A549 (cell line): Measurements from ENCODE around the gene SHROOM4. TPM values are rescaled to one million over a fixed set of nuclear protein-coding genes. Genes with fewer than 3 reads are reported as not detected.

Source experiments
- ATAC-seq, 2 experiments: fragments of 200-7000 bp in 1 of 2; fragments of >200 bp in 1 of 2; cut with Nextera tagmentation in 1 of 2; cut with Tn5 transposase in 1 of 2; 3 replicates each; pipeline versions ENCODE4 v1.8.0 to v1.9.1; 2018 to 2020; ENCODE audit warnings: mild to moderate bottlenecking in 1 of 2, moderate library complexity in 1 of 2
- CTCF ChIA-PET: fragments of 300-600 bp; sonication (Branson Sonifier 250); formaldehyde crosslinking; extraction: SDS; loops from one replicate; lab custom pipeline; 2021; ENCODE audit warnings: antibody characterized with exemption, inconsistent platforms; lab: Yijun Ruan, JAX
- POLR2A ChIA-PET: fragments of 350-600 bp; formaldehyde crosslinking; extraction: SDS; loops from one replicate; lab custom pipeline; 2021; ENCODE audit warnings: antibody characterized with exemption, inconsistent platforms; lab: Yijun Ruan, JAX
- DNase-seq, 2 experiments: peaks; one replicate each; pipeline versions ENCODE4 v3.0.0 to v3.0.0-alpha.2; 2011 to 2016; ENCODE audit warnings: low read depth in 1 of 2, low spot score in 1 of 2
- FAIRE-seq: peaks from 2 replicates; lab custom pipeline; 2011; peaks lifted over from hg19 to GRCh38; lab: Jason Lieb, UNC
- H3K27ac ChIP-seq, 2 experiments: fragments of >200 bp; sonication (Bioruptor Twin); formaldehyde crosslinking; 3 replicates each; pipeline ENCODE4 v1.5.1; 2016 to 2017
- H3K4me1 ChIP-seq: fragments of >200 bp; sonication (Bioruptor Twin); formaldehyde crosslinking; 3 replicates; pipeline ENCODE4 v1.6.1; 2016
- H3K4me2 ChIP-seq: fragments of >200 bp; sonication (Bioruptor Twin); formaldehyde crosslinking; 3 replicates; pipeline ENCODE4 v1.6.1; 2016
- H3K4me3 ChIP-seq: fragments of >200 bp; sonication (Bioruptor Twin); formaldehyde crosslinking; 3 replicates; pipeline ENCODE4 v1.5.1; 2016
- H3K9me3 ChIP-seq: fragments of >200 bp; sonication (Bioruptor Twin); formaldehyde crosslinking; 3 replicates; pipeline ENCODE4 v1.6.1; 2016
- BHLHE40 ChIP-seq: IDR thresholded peaks from 2 replicates; pipeline ENCODE4 v1.6.1; 2012; ENCODE audit warnings: low read depth, low read length, inconsistent platforms
- CEBPB ChIP-seq, 2 experiments: fragments of >200 bp in 1 of 2; sonication (Bioruptor Twin) in 1 of 2; formaldehyde crosslinking in 1 of 2; IDR thresholded peaks; 2 replicates each; pipeline ENCODE4 v1.6.1; 2012 to 2016
- CHD2 ChIP-seq: fragments of 150-350 bp; IDR thresholded peaks from 2 replicates; pipeline ENCODE4 v1.6.1; 2014; ENCODE audit warnings: low read length; ENCODE audit not compliant: partially characterized antibody
- EHMT2 ChIP-seq: fragments of 200-600 bp; sonication (generic); IDR thresholded peaks from 2 replicates; pipeline ENCODE4 v1.6.1; 2016; ENCODE audit warnings: antibody characterized with exemption, low read depth, mild to moderate bottlenecking, moderate library complexity
- EP300 ChIP-seq, 2 experiments: fragments of >200 bp; sonication (Bioruptor Twin); formaldehyde crosslinking; IDR thresholded peaks; 2 replicates in 1 of 2; 3 replicates in 1 of 2; pipeline ENCODE4 v1.6.1; 2016 to 2017
- ESRRA ChIP-seq: fragments of 150-350 bp; IDR thresholded peaks from 2 replicates; pipeline ENCODE4 v1.6.1; 2014; ENCODE audit warnings: mild to moderate bottlenecking, low read length, borderline replicate concordance
- GATA3 ChIP-seq: IDR thresholded peaks from 2 replicates; pipeline ENCODE4 v1.6.1; 2012; ENCODE audit warnings: borderline replicate concordance
- HEYL ChIP-seq: fragments of 250-450 bp; sonication (Bioruptor Pico); IDR thresholded peaks from 2 replicates; pipeline ENCODE4 v1.8.0; 2021; ENCODE audit warnings: mild to moderate bottlenecking, moderate library complexity
- HOXB13 ChIP-seq: fragments of 250-450 bp; sonication (Bioruptor Pico); IDR thresholded peaks from 2 replicates; pipeline ENCODE4 v1.5.0; 2020; ENCODE audit warnings: low read depth, mild to moderate bottlenecking, moderate library complexity
- HOXB5 ChIP-seq: fragments of 250-450 bp; sonication (Bioruptor Pico); IDR thresholded peaks from 2 replicates; pipeline ENCODE4 v1.5.0; 2020; ENCODE audit warnings: mild to moderate bottlenecking, moderate library complexity
- KDM1A ChIP-seq: fragments of 200-600 bp; sonication (generic); IDR thresholded peaks from 2 replicates; pipeline ENCODE4 v1.6.1; 2016; ENCODE audit warnings: low read depth, mild to moderate bottlenecking
- KDM5A ChIP-seq: fragments of 200-600 bp; sonication (generic); IDR thresholded peaks from 2 replicates; pipeline ENCODE4 v1.6.1; 2016; ENCODE audit warnings: antibody characterized with exemption, mild to moderate bottlenecking
- MAFK ChIP-seq: fragments of 450-650 bp; IDR thresholded peaks from 2 replicates; pipeline ENCODE4 v1.6.1; 2014; ENCODE audit not compliant: partially characterized antibody
- MAZ ChIP-seq: fragments of 150-350 bp; IDR thresholded peaks from 2 replicates; pipeline ENCODE4 v1.6.1; 2014; ENCODE audit warnings: antibody characterized with exemption, low read depth, low read length, borderline replicate concordance
- MYC ChIP-seq: IDR thresholded peaks from 2 replicates; pipeline ENCODE4 v1.6.1; 2012; ENCODE audit warnings: mild to moderate bottlenecking, inconsistent platforms, low read length, improper control_type of control experiment, borderline replicate concordance
- NFE2L2 ChIP-seq: fragments of 150-350 bp; conservative IDR thresholded peaks from 2 replicates; pipeline ENCODE4 v1.6.1; 2014; ENCODE audit warnings: low read length
- NPAS2 ChIP-seq: fragments of 250-450 bp; sonication (Bioruptor Pico); IDR thresholded peaks from 2 replicates; pipeline ENCODE4 v1.8.0; 2022; ENCODE audit warnings: mild to moderate bottlenecking, moderate library complexity, borderline replicate concordance
- RAD21 ChIP-seq, 2 experiments: fragments of >200 bp in 1 of 2; sonication (Bioruptor Twin) in 1 of 2; formaldehyde crosslinking in 1 of 2; IDR thresholded peaks in 1 of 2; conservative IDR thresholded peaks in 1 of 2; 2 replicates in 1 of 2; 3 replicates in 1 of 2; pipeline ENCODE4 v1.6.1; 2012 to 2018; ENCODE audit warnings: inconsistent platforms in 1 of 2
- RARB ChIP-seq: fragments of 250-450 bp; sonication (Bioruptor Pico); IDR thresholded peaks from 2 replicates; pipeline ENCODE4 v1.8.0; 2021; ENCODE audit warnings: mild to moderate bottlenecking, moderate library complexity
- RCOR1 ChIP-seq: fragments of 150-350 bp; IDR thresholded peaks from 2 replicates; pipeline ENCODE4 v1.6.1; 2014; ENCODE audit warnings: antibody characterized with exemption, low read length, low read depth
- RFX5 ChIP-seq: fragments of 450-650 bp; IDR thresholded peaks from 2 replicates; pipeline ENCODE4 v1.7.1; 2014; ENCODE audit warnings: antibody characterized with exemption, mild to moderate bottlenecking, moderate library complexity
- SMC3 ChIP-seq: fragments of >200 bp; sonication (Bioruptor Twin); formaldehyde crosslinking; IDR thresholded peaks from 3 replicates; pipeline ENCODE4 v1.6.1; 2018; ENCODE audit warnings: inconsistent platforms
- TP53 ChIP-seq: fragments of 250-450 bp; sonication (Bioruptor Pico); IDR thresholded peaks from 2 replicates; pipeline ENCODE4 v1.5.0; 2021; ENCODE audit warnings: mild to moderate bottlenecking, moderate library complexity
- ZFP36 ChIP-seq: fragments of 450-650 bp; IDR thresholded peaks from 2 replicates; pipeline ENCODE4 v1.6.1; 2014; ENCODE audit warnings: borderline replicate concordance; ENCODE audit not compliant: partially characterized antibody
- ZNF302 ChIP-seq: fragments of 250-450 bp; sonication (Bioruptor Pico); IDR thresholded peaks from 2 replicates; pipeline ENCODE4 v1.9.0; 2021; ENCODE audit warnings: inconsistent platforms, mild to moderate bottlenecking, moderate library complexity
- ZSCAN20 ChIP-seq: fragments of 250-450 bp; sonication (Bioruptor Pico); IDR thresholded peaks from 2 replicates; pipeline ENCODE4 v1.8.0; 2022; ENCODE audit warnings: mild to moderate bottlenecking, moderate library complexity
- WGBS: methylation state at CpG from one replicate; pipeline ENCODE4 v1.1.6; 2017; ENCODE audit errors: missing lambda C conversion rate; 5-methylcytosine and 5-hydroxymethylcytosine counted together
- polyA plus RNA-seq, 4 experiments: library from polyadenylated mRNA; depleted of rRNA in 3 of 4; stranded (reverse); fragments of >200 nt; fragmentation: RNase III in 1 of 4; extraction: RNeasy Plus Mini Kit Qiagen cat#74134 plus additional on column Dnase treatment in 1 of 4; gene quantifications; 2 replicates in 3 of 4; 3 replicates in 1 of 4; pipeline ENCODE4 v1.2.3, GENCODE V29; 2011 to 2017
- TF ChIP-seq, protein P1 (sequence below): fragments of 250-450 bp; sonication (Bioruptor Pico); IDR thresholded peaks from 2 replicates; pipeline ENCODE4 v1.5.0; 2021; ENCODE audit warnings: mild to moderate bottlenecking, moderate library complexity, borderline replicate concordance
- TF ChIP-seq, protein P2 (sequence below): fragments of >200 bp; sonication (Bioruptor Twin); formaldehyde crosslinking; IDR thresholded peaks from 2 replicates; pipeline ENCODE4 v1.6.1; 2016
- TF ChIP-seq, protein P3 (sequence below): fragments of >200 bp; sonication (Bioruptor Twin); formaldehyde crosslinking; IDR thresholded peaks from 3 replicates; pipeline ENCODE4 v1.6.1; 2016
- TF ChIP-seq, protein P4 (sequence below): fragments of 450-650 bp; IDR thresholded peaks from 2 replicates; pipeline ENCODE4 v1.6.1; 2014; ENCODE audit warnings: antibody characterized with exemption

SHROOM4 gene
- polyA plus RNA-seq, 2 of the 4 experiments (the other 2 are of a cell fraction): not detected

DNA sequence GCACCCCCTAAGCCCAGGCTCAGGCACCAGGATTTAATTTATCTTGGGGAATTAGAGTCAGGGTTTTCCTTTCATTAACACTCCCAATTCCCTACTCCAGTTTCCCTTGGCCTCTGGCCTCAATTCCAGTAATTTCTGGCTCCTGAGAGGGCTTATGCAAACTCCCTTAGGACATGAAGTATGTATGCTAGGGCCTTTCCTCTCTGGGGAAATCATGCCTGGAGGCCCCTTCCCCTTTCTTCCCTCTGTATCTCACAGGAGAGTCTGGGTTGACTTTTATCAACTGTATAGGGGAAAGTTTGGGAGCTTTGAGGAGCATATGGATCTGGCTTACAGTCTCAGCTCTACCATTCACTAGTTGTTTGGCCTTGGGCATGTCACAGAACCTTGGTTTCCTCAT is 169.5 kb downstream of the SHROOM4 start:
- Histone ChIP-seq H3K27ac (no peak overlapping the region), H3K4me2 (no peak overlapping the region), H3K4me1 (no peaks in the 10 kb centered on the region), H3K9me3 (no peaks in the 10 kb centered on the region), H3K4me3 (no peak overlapping the region)
- POLR2A ChIA-PET: no interaction called here
- TF ChIP-seq, protein P1, sequence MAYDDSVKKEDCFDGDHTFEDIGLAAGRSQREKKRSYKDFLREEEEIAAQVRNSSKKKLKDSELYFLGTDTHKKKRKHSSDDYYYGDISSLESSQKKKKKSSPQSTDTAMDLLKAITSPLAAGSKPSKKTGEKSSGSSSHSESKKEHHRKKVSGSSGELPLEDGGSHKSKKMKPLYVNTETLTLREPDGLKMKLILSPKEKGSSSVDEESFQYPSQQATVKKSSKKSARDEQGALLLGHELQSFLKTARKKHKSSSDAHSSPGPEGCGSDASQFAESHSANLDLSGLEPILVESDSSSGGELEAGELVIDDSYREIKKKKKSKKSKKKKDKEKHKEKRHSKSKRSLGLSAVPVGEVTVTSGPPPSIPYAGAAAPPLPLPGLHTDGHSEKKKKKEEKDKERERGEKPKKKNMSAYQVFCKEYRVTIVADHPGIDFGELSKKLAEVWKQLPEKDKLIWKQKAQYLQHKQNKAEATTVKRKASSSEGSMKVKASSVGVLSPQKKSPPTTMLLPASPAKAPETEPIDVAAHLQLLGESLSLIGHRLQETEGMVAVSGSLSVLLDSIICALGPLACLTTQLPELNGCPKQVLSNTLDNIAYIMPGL (CRISPR knock-in tag): no peak
- no peak for TF ChIP-seq EHMT2
- TF ChIP-seq BHLHE40: no peak
- TF ChIP-seq HOXB5 (CRISPR knock-in tag): no peak
- TF ChIP-seq KDM1A: no peak
- TF ChIP-seq GATA3: no peak
- TF ChIP-seq ZFP36: no peak
- no peak for TF ChIP-seq ESRRA
- no peak for TF ChIP-seq ZSCAN20
- TF ChIP-seq RCOR1: no peak
- TF ChIP-seq EP300 (IDR thresholded peaks at IDR 0.05): no peak
- TF ChIP-seq NPAS2 (CRISPR knock-in tag): no peak
- no peak for TF ChIP-seq HOXB13 (CRISPR knock-in tag)
- CTCF ChIA-PET: no interaction called here
- FAIRE-seq (no peak), ATAC-seq (no peak), DNase-seq (no peak)

DNA sequence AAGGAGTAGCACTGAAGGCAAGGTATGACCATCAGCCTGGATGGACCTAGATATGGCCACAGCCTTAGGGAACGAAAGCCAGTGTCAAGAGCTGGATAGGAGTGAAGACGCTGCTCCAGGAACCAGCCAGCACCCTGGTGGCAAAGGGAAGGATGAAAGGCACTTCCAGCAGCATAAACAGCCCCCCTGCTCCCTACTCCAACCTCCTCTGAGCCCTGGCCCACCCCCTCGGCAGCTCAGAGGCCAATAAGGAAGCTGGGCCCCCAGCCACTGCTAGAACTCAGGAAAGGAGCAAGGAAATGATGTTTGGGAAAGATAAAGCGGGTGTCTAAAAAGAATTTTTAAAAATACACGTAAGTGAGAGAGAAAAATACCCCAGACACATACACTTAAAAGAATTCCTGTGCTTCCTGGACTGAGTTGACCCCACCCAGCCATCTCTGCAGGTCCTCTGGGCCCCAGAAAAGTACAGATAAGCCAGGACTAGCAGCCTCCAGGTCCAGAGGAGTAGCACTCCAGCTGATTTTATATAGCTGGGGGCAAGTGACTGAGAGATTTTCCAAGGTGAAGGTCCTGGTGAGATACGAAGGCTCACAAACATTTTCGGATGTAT is 170.4 kb downstream of the SHROOM4 start:
- CTCF ChIA-PET: no interaction called here
- Histone ChIP-seq H3K27ac (no peak overlapping the region), H3K4me2 (no peak overlapping the region), H3K4me1 (no peaks in the 10 kb centered on the region), H3K9me3 (no peaks in the 10 kb centered on the region), H3K4me3 (no peak overlapping the region)
- POLR2A ChIA-PET: no interaction called here
- no peak for DNase-seq
- TF ChIP-seq MYC (no peak), RFX5 (no peak), ESRRA (no peak), KDM1A (no peak), EHMT2 (no peak), HOXB5 (CRISPR knock-in tag) (no peak)
- TF ChIP-seq, protein P2, sequence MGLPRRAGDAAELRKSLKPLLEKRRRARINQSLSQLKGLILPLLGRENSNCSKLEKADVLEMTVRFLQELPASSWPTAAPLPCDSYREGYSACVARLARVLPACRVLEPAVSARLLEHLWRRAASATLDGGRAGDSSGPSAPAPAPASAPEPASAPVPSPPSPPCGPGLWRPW: no peak
- TF ChIP-seq, protein P3, sequence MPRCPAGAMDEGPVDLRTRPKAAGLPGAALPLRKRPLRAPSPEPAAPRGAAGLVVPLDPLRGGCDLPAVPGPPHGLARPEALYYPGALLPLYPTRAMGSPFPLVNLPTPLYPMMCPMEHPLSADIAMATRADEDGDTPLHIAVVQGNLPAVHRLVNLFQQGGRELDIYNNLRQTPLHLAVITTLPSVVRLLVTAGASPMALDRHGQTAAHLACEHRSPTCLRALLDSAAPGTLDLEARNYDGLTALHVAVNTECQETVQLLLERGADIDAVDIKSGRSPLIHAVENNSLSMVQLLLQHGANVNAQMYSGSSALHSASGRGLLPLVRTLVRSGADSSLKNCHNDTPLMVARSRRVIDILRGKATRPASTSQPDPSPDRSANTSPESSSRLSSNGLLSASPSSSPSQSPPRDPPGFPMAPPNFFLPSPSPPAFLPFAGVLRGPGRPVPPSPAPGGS: no peak
- FAIRE-seq: no peak
- WGBS: 11% methylated on average over 7 of the region's 7 CpGs
- no peak for ATAC-seq

DNA sequence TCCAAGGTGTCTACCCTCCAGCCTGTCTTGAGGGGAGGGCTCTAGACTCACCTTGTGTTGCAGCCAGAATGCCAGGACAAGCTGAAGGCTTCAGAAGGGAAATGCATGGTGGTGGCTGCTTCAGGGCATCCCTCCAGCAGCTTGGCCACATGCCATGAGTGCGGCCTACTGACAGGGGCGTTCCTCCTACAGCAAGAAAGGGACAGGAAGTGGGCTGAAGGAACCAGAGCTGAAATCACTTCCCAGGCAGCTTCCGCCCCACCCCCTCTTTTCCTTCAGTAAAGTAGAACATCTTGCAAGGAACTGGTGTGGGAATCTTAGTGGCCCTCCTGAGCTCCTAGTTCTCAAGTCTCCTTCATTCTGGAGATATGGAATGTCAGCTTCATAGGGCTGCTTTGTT is 175.9 kb downstream of the SHROOM4 start:
- no peak for FAIRE-seq
- no peak for DNase-seq
- no peak overlapping the region for H3K4me3 ChIP-seq
- ChIA-PET CTCF (no interaction called here), POLR2A (no interaction called here)
- H3K4me2 ChIP-seq: no peak overlapping the region
- no peak for ATAC-seq
- no peaks in the 10 kb centered on the region for H3K9me3 ChIP-seq
- no peak overlapping the region for H3K27ac ChIP-seq
- no peaks in the 10 kb centered on the region for H3K4me1 ChIP-seq
- 6% methylated on average over 3 of the region's 3 CpGs for WGBS
- no peak for TF ChIP-seq SMC3
- no peak for TF ChIP-seq RAD21 (conservative IDR thresholded peaks at IDR 0.05 in 1 of 2, IDR thresholded peaks at IDR 0.05 in 1 of 2)
- no peak for TF ChIP-seq MAFK
- no peak for TF ChIP-seq KDM5A
- no peak for TF ChIP-seq HEYL (CRISPR knock-in tag)
- no peak for TF ChIP-seq ZNF302
- no peak for TF ChIP-seq CHD2
- TF ChIP-seq, protein P4, sequence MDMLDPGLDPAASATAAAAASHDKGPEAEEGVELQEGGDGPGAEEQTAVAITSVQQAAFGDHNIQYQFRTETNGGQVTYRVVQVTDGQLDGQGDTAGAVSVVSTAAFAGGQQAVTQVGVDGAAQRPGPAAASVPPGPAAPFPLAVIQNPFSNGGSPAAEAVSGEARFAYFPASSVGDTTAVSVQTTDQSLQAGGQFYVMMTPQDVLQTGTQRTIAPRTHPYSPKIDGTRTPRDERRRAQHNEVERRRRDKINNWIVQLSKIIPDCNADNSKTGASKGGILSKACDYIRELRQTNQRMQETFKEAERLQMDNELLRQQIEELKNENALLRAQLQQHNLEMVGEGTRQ: no peak
- TF ChIP-seq MAZ: no peak
- TF ChIP-seq EHMT2: no peak
- TF ChIP-seq, protein P1 (CRISPR knock-in tag): no peak
- no peak for TF ChIP-seq HOXB5 (CRISPR knock-in tag)
- no peak for TF ChIP-seq TP53 (CRISPR knock-in tag)
- no peak for TF ChIP-seq CEBPB (IDR thresholded peaks at IDR 0.05)
- no peak for TF ChIP-seq RARB (CRISPR knock-in tag)
- no peak for TF ChIP-seq NFE2L2
- TF ChIP-seq RFX5: no peak
